Measurements from ENCODE around the gene ADGRE3.
A peak's percentile ranks its signal among the peaks of the same experiment; 100 is the strongest.
"Not testable (repeated sequence)": the region's sequence is repeated elsewhere in the genome, so short reads cannot be mapped to it uniquely, and the experiment has no call there.

Gene ADGRE3

DNA sequence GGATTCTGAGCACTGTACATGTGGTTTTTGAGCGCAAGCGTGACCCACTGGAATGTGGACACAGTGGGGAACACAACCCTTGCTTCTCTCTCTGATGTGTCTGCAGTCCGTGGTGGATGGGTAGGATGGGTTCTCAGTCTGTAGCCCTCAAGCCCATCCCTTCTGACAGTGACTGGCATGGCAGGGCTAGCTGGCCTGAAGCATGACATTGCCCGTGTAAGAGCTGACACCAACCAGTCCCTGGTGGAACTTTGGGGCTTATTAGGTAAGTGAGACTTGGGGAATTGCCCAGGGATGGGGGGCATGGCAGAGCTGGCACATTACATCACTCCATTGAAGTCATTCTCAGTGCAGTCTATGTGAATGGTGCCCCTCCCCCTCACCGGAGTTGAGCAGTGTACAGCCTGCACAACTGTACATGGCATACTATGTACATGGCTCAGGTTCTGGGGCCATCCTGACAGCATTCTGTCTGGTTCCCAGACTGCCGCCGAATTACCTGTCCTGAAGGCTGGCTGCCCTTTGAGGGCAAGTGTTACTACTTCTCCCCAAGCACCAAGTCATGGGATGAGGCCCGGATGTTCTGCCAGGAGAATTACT is 75.0 kb downstream of the ADGRE3 start:
- H3K4me1 Mint-ChIP-seq (ENCODE audit: low read depth) = no peaks in the 10 kb centered on the region
- no peaks in the 10 kb centered on the region for H3K27me3 Mint-ChIP-seq (ENCODE audit: low read depth)
- no peak overlapping the region for H3K4me3 Mint-ChIP-seq
- peaks cover 25% of the 10 kb centered on the region for H3K9me3 Mint-ChIP-seq
- peaks cover 7% of the 10 kb centered on the region for H3K36me3 Mint-ChIP-seq (ENCODE audit: low read depth)
- H3K27ac Mint-ChIP-seq = no peak overlapping the region

DNA sequence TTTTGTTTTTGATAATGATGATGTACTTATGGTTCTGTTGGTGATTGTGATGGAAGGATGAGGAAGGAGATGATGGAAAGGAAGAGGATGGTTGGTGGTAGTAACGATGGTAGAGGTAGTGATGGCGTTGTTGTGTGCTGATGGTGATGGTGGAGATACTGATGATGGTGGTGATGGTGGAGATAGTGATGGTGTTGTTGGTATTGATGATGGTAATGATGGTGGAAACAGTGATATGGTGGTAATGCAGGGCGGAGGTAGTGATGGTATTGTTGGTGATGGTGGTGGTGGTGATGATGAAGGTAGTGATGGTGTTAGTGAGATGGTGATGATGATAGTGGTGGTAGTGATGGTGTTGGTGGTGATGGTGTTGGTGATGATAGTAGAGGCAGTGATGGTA is 79.1 kb downstream of the ADGRE3 start:
- no peaks in the 10 kb centered on the region for H3K4me1 Mint-ChIP-seq (ENCODE audit: low read depth)
- H3K36me3 Mint-ChIP-seq (ENCODE audit: low read depth) = peaks cover 7% of the 10 kb centered on the region
- H3K27me3 Mint-ChIP-seq (ENCODE audit: low read depth) = no peaks in the 10 kb centered on the region
- no peak overlapping the region for H3K4me3 Mint-ChIP-seq
- H3K9me3 Mint-ChIP-seq = peaks cover 17% of the 10 kb centered on the region
- H3K27ac Mint-ChIP-seq = no peak overlapping the region

DNA sequence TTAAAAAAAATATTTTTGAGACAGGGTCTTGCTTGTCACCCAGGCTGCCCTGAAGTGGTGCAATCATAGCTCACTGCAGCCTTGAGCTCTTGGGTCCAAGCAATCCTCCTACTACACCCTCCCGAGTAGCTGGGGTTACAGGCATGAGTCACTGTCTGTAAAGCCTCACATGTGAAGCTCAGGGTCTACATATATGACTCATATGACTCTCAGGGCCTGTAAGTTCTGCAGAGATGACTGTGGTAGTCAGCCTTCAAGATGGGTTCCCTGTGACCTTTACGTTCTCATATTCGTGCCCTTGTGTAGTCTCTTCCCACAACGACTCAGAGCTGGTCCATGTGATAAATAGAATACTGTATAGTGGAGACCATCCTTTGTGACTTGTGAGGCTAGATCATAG is 85.2 kb downstream of the ADGRE3 start:
- H3K4me3 Mint-ChIP-seq; H3K9me3 Mint-ChIP-seq; H3K36me3 Mint-ChIP-seq (ENCODE audit: low read depth); H3K27me3 Mint-ChIP-seq (ENCODE audit: low read depth); H3K27ac Mint-ChIP-seq; H3K4me1 Mint-ChIP-seq (ENCODE audit: low read depth): not testable (repeated sequence)

DNA sequence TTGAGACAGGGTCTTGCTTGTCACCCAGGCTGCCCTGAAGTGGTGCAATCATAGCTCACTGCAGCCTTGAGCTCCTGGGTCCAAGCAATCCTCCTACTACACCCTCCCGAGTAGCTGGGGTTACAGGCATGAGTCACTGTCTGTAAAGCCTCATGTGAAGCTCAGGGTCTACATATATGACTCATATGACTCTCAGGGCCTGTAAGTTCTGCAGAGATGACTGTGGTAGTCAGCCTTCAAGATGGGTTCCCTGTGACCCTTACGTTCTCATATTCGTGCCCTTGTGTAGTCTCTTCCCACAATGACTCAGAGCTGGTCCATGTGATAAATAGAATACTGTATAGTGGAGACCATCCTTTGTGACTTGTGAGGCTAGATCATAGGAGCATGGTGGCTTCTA is 89.5 kb downstream of the ADGRE3 start:
- not testable (repeated sequence) for H3K9me3 Mint-ChIP-seq; H3K4me3 Mint-ChIP-seq; H3K27me3 Mint-ChIP-seq (ENCODE audit: low read depth); H3K4me1 Mint-ChIP-seq (ENCODE audit: low read depth); H3K27ac Mint-ChIP-seq; H3K36me3 Mint-ChIP-seq (ENCODE audit: low read depth)

DNA sequence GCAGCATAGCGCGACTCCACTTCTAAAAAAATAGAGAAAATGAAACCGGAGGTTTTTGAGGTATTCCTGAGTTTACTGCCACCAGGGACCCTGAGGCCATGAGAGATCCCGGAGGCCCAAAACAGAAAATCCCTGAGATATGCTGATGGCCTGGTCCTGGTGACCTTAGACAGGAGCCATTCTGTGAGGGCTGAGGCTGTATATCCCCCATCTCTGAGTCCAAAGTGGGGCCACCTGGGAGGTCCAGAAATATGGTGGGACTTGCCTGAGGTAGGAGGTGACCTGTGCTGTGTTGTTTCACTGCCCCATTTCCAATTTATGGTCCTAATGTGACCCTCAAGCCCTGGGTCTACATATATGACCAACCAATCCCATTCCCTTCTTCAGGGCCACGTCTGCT is 90.3 kb downstream of the ADGRE3 start:
- H3K4me1 Mint-ChIP-seq (ENCODE audit: low read depth); H3K27ac Mint-ChIP-seq; H3K27me3 Mint-ChIP-seq (ENCODE audit: low read depth); H3K4me3 Mint-ChIP-seq; H3K36me3 Mint-ChIP-seq (ENCODE audit: low read depth); H3K9me3 Mint-ChIP-seq: not testable (repeated sequence)

DNA sequence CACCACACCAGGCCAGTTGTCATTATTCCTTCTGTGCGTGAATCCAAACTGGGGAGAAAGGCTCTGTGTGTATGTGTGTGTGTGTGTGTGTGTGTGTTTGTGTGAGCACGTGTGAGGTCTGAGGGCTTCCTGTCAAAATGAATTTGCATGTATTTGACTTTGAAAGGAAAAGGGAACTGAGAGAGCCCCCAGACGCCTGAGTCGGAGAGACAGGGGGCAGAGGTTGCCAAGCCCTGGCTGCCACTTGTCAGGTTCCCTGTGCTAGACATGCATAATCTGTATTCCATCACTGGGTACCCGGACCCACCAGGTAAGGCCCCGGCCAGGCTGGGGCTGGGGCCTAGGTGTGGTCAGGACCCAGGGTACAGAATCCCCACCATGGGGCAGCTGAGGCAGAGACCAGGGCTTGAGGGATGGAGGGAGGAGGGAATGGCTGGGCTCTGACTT is 91.7 kb downstream of the ADGRE3 start, which contains the start of gene CLEC17A:
Gene CLEC17A (plus strand): TSS at position 191 of the 447 bp plus-strand sequence. CDS start 77 bp downstream, at position 268.
- Mint-ChIP-seq H3K4me3 (no peak within 1 kb of the TSS), H3K36me3 (ENCODE audit: low read depth) (no peaks in the 10 kb centered on the region), H3K27ac (no peak within 1 kb of the TSS), H3K9me3 (no peaks in the 10 kb centered on the region), H3K27me3 (ENCODE audit: low read depth) (no peaks in the 10 kb centered on the region), H3K4me1 (ENCODE audit: low read depth) (peaks cover 2% of the 10 kb centered on the region)

DNA sequence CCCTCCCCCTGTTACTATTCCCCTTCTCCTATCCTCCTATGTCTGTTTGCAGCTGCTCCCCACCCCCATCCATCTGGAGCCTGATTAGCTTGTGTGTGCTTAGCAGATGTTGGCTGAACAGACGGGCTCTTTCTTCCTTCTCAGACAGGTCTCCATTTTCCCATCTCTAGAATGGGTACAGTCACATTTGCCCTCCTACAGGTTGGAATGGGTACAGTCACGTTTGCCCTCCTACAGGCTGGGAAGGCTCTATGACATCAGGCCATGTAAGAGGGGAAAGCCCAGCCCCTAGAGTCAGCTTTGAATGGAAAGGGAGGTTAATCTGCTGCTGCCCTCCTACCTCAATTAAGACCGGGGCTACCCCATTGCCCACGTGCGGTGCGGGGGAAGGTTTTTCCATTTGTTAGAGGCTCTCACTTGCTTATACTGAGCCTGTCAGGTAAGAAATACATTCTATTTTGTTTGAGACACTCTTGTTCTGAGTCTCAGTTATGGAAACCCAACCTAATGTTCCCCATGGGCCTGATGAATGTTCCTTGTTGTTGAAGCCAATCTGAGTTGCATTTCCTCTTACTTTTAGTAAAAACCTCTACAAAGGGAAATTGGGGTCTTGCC is 93.9 kb downstream of the ADGRE3 start:
- H3K36me3 Mint-ChIP-seq (ENCODE audit: low read depth) = no peaks in the 10 kb centered on the region

DNA sequence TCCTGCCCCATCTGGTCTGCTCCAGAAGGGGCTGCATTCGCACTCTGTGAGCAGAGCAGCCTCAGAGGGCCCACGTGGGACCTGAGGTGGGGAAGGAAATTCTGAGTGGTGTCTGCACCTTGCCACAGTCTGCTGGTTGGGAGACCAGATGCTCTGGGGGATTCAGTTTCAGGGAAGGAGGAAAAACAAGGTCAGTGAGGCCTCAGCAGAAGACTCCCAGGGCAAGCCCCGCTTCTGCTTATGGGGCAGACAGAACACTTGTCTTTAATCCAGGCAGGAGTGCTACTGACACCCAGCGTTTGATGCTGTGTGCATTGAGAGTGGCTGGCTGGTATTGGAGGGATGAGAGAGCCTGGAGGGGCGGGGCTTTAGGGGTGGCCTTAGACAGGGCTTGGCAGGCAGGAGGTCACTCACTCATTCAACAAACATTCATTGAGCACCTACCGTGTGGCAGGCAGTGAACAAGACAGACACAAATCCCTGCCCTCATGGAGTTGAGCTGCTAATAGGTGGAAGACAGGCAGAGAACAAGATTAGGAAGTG is 96.7 kb downstream of the ADGRE3 start:
- peaks cover 4% of the 10 kb centered on the region for H3K4me1 Mint-ChIP-seq (ENCODE audit: low read depth)
- H3K27me3 Mint-ChIP-seq (ENCODE audit: low read depth) = no peaks in the 10 kb centered on the region
- no peak overlapping the region for H3K27ac Mint-ChIP-seq
- no peak overlapping the region for H3K4me3 Mint-ChIP-seq
- no peaks in the 10 kb centered on the region for H3K9me3 Mint-ChIP-seq
- no peaks in the 10 kb centered on the region for H3K36me3 Mint-ChIP-seq (ENCODE audit: low read depth)

More for the DNA sequence above, 93.9 kb downstream of the ADGRE3 start:
- Mint-ChIP-seq H3K4me1 (ENCODE audit: low read depth) (peaks cover 2% of the 10 kb centered on the region), H3K27me3 (ENCODE audit: low read depth) (no peaks in the 10 kb centered on the region), H3K9me3 (no peaks in the 10 kb centered on the region), H3K27ac (no peak overlapping the region), H3K4me3 (no peak overlapping the region)

DNA sequence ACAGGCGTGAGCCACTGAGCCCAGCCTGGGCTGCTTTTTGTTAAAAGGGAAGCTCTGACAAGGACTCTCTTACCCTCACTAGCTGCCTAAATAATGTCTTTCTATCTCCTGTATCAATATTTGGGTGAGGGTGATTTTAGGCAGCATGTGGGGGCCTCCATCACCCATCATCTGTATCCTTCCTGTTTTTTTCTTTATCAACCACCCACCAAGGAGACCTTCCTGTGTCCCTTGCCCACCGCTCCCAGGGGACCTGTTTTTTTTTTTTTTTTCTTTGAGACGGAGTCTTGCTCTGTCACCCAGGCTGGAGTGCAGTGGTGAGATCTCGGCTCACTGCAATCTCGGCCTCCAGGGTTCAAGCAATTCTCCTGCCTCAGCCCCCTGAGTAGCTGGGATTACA is 97.4 kb downstream of the ADGRE3 start:
- no peaks in the 10 kb centered on the region for H3K9me3 Mint-ChIP-seq
- H3K4me1 Mint-ChIP-seq (ENCODE audit: low read depth) = peaks cover 4% of the 10 kb centered on the region
- no peak overlapping the region for H3K27ac Mint-ChIP-seq
- no peak overlapping the region for H3K4me3 Mint-ChIP-seq
- H3K36me3 Mint-ChIP-seq (ENCODE audit: low read depth) = no peaks in the 10 kb centered on the region
- no peaks in the 10 kb centered on the region for H3K27me3 Mint-ChIP-seq (ENCODE audit: low read depth)

DNA sequence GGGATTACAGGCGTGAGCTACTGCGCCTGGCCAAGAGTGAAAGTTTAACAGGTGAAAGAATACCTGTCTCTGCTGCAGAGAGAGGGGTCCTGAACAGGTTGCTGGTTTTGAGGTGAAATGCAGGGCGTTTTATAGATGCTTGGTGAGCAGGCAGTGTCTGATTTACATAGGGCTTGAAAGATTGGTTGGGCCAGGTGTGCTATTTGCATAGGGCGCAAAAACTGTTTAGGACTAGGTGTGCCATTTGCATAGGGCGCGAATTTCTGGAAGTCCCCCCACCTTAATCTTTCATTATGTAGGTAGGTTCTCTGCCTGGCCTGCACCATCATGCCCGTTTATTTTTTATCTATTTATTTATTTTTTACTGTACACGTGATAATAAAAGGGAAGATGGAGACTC is 98.3 kb downstream of the ADGRE3 start:
- Mint-ChIP-seq H3K9me3 (no peaks in the 10 kb centered on the region), H3K27me3 (ENCODE audit: low read depth) (no peaks in the 10 kb centered on the region), H3K36me3 (ENCODE audit: low read depth) (no peaks in the 10 kb centered on the region), H3K4me1 (ENCODE audit: low read depth) (peaks cover 6% of the 10 kb centered on the region), H3K27ac (no peak overlapping the region), H3K4me3 (no peak overlapping the region)

DNA sequence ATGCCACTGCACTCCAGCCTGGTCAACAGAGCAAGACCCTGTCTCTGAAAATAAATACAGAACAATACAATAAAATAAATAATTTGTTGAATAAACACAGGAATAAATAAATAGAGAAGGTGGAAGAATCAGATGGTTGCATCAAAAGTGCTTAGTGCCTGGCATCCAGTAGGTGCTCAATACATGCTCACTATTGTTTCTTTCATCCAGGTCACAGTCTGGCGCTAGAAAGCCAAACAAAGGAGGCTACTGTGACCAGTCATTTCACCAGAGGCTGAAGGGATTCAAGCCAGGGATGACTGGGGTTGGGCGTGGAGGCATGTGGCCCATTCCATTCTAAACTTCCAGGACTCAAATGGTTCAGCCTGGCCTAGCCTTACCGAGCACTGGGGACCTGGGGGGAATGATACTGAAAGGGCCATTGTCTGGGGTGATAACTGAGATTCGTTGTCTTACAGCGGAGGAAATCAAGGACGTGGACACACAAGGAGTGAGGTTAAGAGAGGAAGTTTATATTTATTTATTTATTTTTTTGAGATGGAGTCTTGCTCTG is 99.1 kb downstream of the ADGRE3 start:
- no peak overlapping the region for H3K4me3 Mint-ChIP-seq
- no peak overlapping the region for H3K27ac Mint-ChIP-seq
- H3K27me3 Mint-ChIP-seq (ENCODE audit: low read depth) = no peaks in the 10 kb centered on the region
- peaks cover 11% of the 10 kb centered on the region for H3K4me1 Mint-ChIP-seq (ENCODE audit: low read depth)
- no peaks in the 10 kb centered on the region for H3K9me3 Mint-ChIP-seq
- H3K36me3 Mint-ChIP-seq (ENCODE audit: low read depth) = no peaks in the 10 kb centered on the region

DNA sequence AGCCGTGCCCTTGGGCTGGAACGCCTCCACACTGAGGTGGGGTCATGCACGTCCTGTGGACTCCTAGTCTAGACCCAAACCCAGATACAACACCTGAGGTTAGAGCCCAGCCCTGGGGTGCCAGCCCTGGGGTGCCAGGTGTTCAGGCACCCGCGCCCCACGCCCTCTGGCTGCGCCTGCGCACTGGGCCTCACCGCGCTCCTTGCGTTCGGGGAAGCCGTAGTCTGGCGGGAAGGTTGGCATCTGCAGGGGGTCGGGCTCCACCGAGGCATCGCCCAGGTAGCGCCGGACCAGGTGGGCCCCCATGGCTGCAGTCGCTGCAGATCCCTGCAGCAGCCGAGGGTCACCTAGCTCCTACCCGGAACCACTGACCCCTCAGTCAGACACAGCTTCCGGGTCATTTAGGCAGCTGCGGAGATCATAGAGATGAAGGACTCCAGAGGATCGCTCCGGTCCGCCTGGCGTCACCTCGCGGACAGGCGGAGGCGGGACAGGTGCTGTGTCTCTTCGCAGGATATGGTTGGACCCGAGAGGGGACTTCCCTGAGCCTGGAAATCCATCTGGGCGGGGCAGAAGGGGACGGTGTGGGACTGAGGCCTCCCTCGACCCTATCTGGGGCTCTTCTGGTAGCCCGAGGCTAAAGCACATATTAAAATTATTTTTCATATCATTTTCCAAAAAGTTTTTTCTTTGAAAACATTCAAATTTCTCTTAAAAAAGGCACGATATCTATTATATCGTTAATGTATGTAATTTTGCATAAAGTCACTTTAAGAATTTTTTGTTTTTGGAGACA is 102.8 kb downstream of the ADGRE3 start, which contains the start of gene NDUFB7:
Gene NDUFB7 (minus strand): TSS at position 372 of the 796 bp plus-strand sequence. CDS start 66 bp downstream, at position 306.
- peaks cover 20% of the 10 kb centered on the region for H3K4me1 Mint-ChIP-seq (ENCODE audit: low read depth)
- H3K36me3 Mint-ChIP-seq (ENCODE audit: low read depth) = peaks cover 2% of the 10 kb centered on the region
- no peaks in the 10 kb centered on the region for H3K27me3 Mint-ChIP-seq (ENCODE audit: low read depth)
- no peaks in the 10 kb centered on the region for H3K9me3 Mint-ChIP-seq
- peak within 1 kb of the TSS; percentile 96 for H3K4me3 Mint-ChIP-seq
- peak within 1 kb of the TSS; percentile 83 for H3K27ac Mint-ChIP-seq

DNA sequence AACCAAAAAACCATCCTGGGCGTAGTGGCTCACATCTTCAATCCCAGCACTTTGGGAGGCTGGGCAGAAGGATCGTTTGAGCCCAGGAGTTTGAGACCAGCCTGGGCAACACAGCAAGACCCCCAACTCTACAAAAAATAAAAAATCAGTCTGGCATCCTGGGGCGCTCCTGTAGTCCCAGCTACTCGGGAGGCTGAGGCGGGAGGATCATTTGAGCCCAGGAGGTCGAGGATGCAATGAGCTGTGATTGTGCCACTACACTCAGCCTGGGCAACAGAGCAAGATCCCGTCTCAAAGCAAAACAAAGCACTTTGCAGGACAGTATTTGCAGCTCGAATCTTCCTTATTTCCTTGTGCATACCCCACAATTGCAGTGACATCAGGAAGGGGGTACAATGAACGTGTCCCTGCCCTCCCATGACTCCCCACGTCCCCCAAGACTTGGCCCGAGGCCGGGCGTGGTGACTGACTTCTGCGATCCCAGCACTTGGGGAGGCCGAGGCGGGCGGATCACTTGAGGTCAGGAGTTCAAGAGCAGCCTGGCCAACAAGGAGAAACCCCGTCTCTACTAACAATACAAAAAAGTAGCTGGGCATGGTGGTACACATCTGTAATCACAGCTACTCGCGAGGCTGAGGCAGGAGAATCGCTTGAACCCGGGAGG is 103.6 kb downstream of the ADGRE3 start:
- no peaks in the 10 kb centered on the region for H3K9me3 Mint-ChIP-seq
- H3K27ac Mint-ChIP-seq = no peak overlapping the region
- H3K36me3 Mint-ChIP-seq (ENCODE audit: low read depth) = peaks cover 2% of the 10 kb centered on the region
- H3K27me3 Mint-ChIP-seq (ENCODE audit: low read depth) = no peaks in the 10 kb centered on the region
- peaks cover 23% of the 10 kb centered on the region for H3K4me1 Mint-ChIP-seq (ENCODE audit: low read depth)
- H3K4me3 Mint-ChIP-seq = peak overlapping the region; percentile 96
